Measurements from ENCODE around the gene ANKRD33. TPM values are rescaled to one million over a fixed set of nuclear protein-coding genes. Genes with fewer than 3 reads are reported as not detected.
A peak's percentile ranks its signal among the peaks of the same experiment; 100 is the strongest.

ANKRD33 gene
- total RNA-seq, 4 donors from 2014 or later: 0.14 to 2.9 (median 0.27) TPM; not detected in 1

GRCh38 chr12:51860986-51861385 lies 26.9 kb upstream of the ANKRD33 start:
- no peak for TF ChIP-seq CTCF (IDR thresholded peaks at IDR 0.05)
- Histone ChIP-seq H3K4me3 (no peak overlapping the region), H3K27ac (no peak overlapping the region), H3K36me3 (no peaks in the 10 kb centered on the region), H3K4me1 (peaks cover 0 to 9% of the 10 kb centered on the region in 2 donors), H3K9me3 (no peaks in the 10 kb centered on the region), H3K27me3 (peaks cover 0 to 3% of the 10 kb centered on the region in 2 donors)
- intact Hi-C loops (cut with DNase I; ENCODE audit: low total_unique reads): no loop called here
- DNase-seq: no peak

GRCh38 chr12:51862947-51863346 lies 25.0 kb upstream of the ANKRD33 start:
- Histone ChIP-seq H3K4me1 (peaks cover 0 to 9% of the 10 kb centered on the region in 2 donors), H3K27ac (no peak overlapping the region), H3K9me3 (no peaks in the 10 kb centered on the region), H3K36me3 (no peaks in the 10 kb centered on the region), H3K4me3 (no peak overlapping the region), H3K27me3 (peaks cover 0 to 3% of the 10 kb centered on the region in 2 donors)
- intact Hi-C loops (cut with DNase I; ENCODE audit: low total_unique reads): no loop called here
- no peak for TF ChIP-seq POLR2A (IDR thresholded peaks at IDR 0.05)
- TF ChIP-seq CTCF (IDR thresholded peaks at IDR 0.05): no peak
- no peak for DNase-seq

- H3K27me3 ChIP-seq: peaks cover 0 to 3% of the 10 kb centered on the region in 2 donors
- TF ChIP-seq POLR2A (IDR thresholded peaks at IDR 0.05) (no peak), CTCF (IDR thresholded peaks at IDR 0.05) (no peak)
- H3K4me3 ChIP-seq: no peak overlapping the region
- no peaks in the 10 kb centered on the region for H3K9me3 ChIP-seq
- no peak for DNase-seq
- H3K27ac ChIP-seq: no peak overlapping the region
- no peaks in the 10 kb centered on the region for H3K36me3 ChIP-seq
- intact Hi-C loops (cut with DNase I; ENCODE audit: low total_unique reads): no loop called here
- peaks cover 0 to 9% of the 10 kb centered on the region in 2 donors for H3K4me1 ChIP-seq
These were observed 24.5 kb upstream of the ANKRD33 start for GRCh38 chr12:51863363-51863932.

- Histone ChIP-seq H3K4me3 (peak overlapping the region in 1 of 2 donors; percentile 13), H3K4me1 (peaks cover 0 to 16% of the 10 kb centered on the region in 2 donors), H3K27me3 (peaks cover 0 to 8% of the 10 kb centered on the region in 2 donors), H3K36me3 (no peaks in the 10 kb centered on the region), H3K27ac (no peak overlapping the region), H3K9me3 (no peaks in the 10 kb centered on the region)
- DNase-seq: no peak
- TF ChIP-seq CTCF (IDR thresholded peaks at IDR 0.05): no peak
- no peak for TF ChIP-seq POLR2A (IDR thresholded peaks at IDR 0.05)
- intact Hi-C loops (cut with DNase I; ENCODE audit: low total_unique reads): no loop called here
These were observed 23.7 kb upstream of the ANKRD33 start for GRCh38 chr12:51863933-51864832.
